Measurements from ENCODE around the gene ZBTB18. TPM values are rescaled to one million over a fixed set of nuclear protein-coding genes. Genes with fewer than 3 reads are reported as not detected.
A peak's percentile ranks its signal among the peaks of the same experiment; 100 is the strongest.
"Not testable (repeated sequence)": the region's sequence is repeated elsewhere in the genome, so short reads cannot be mapped to it uniquely, and the experiment has no call there.

ZBTB18 gene
- total and polyA plus RNA-seq, 10 donors = 17.2 to 43.0 (median 32.8) TPM

DNA sequence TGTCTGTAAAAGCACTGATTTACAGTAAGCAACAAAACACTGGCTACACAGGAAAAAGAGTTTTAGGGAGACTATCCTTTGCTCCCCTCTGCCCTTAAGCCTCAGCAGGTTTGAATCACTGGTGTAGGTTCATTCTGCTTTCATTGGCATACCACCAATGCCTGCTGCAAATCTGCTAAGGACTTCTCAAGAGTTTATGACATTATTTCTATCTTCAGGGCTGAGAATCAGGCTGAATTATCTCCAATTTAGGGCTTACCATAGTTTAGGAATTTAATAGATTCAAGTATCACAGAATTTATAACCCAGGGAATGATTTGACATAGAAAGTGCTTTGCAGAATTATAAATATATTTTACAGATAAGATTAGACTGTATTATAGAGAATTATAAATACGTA is 6.7 kb upstream of the ZBTB18 start:
- intact Hi-C loops (cut with DNase I; ENCODE audit: low total_unique reads) = loop anchor here (10.0 kb wide), 1 partner anchor 190 kb away; the partner anchor contains the start of gene AKT3
- Histone ChIP-seq H3K27me3 (replicated peaks in 1 of 7) (no peaks in the 10 kb centered on the region), H3K4me3 (no peak overlapping the region), H3K4me1 (peaks cover 0 to 17% (median 10%) of the 10 kb centered on the region in 6 donors), H3K27ac (no peak overlapping the region), H3K9me3 (no peaks in the 10 kb centered on the region), H3K36me3 (no peaks in the 10 kb centered on the region)
- TF ChIP-seq POLR2AphosphoS5 (IDR thresholded peaks at IDR 0.05) = no peak
- TF ChIP-seq POLR2A (IDR thresholded peaks at IDR 0.05) = no peak
- TF ChIP-seq, protein P1, sequence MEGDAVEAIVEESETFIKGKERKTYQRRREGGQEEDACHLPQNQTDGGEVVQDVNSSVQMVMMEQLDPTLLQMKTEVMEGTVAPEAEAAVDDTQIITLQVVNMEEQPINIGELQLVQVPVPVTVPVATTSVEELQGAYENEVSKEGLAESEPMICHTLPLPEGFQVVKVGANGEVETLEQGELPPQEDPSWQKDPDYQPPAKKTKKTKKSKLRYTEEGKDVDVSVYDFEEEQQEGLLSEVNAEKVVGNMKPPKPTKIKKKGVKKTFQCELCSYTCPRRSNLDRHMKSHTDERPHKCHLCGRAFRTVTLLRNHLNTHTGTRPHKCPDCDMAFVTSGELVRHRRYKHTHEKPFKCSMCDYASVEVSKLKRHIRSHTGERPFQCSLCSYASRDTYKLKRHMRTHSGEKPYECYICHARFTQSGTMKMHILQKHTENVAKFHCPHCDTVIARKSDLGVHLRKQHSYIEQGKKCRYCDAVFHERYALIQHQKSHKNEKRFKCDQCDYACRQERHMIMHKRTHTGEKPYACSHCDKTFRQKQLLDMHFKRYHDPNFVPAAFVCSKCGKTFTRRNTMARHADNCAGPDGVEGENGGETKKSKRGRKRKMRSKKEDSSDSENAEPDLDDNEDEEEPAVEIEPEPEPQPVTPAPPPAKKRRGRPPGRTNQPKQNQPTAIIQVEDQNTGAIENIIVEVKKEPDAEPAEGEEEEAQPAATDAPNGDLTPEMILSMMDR (IDR thresholded peaks at IDR 0.05 in 8 of 11, conservative IDR thresholded peaks at IDR 0.05 in 3 of 11) = no peak
- DNase-seq = no peak
- WGBS, 5 donors = 0 to 100% (median 0%) methylated on average over 1 of the region's 1 CpG

DNA sequence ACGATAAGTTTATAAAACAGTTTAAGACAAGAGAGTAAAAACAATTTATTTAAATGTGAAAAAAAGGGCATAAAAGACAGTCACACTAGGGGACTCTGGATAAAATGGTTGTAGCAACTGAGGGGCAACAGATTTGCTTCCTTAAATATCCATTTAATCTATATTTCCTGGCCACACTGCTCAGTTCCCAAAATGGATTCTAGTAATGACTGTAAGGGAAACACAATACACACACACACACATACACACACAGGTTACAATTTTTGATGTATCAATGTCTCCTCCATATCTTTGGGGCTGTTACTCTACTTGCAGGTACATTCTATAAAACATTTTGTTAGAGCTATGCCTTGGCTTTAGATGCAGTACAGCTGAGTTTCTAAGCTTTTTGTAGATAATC is 4.8 kb upstream of the ZBTB18 start:
- not testable (repeated sequence) for H3K27me3 ChIP-seq (replicated peaks in 1 of 7); DNase-seq; H3K9me3 ChIP-seq; H3K4me3 ChIP-seq; H3K36me3 ChIP-seq
- H3K4me1 ChIP-seq = peaks cover 9 to 34% (median 25%) of the 10 kb centered on the region in 6 donors
- WGBS, 5 donors = 93 to 98% (median 97%) methylated on average over 1 of the region's 1 CpG
- peak overlapping the region in 7 of 8 donors; percentile 99 to 100 (median 100) for H3K27ac ChIP-seq
- intact Hi-C loops (cut with DNase I; ENCODE audit: low total_unique reads) = loop anchor here (10.0 kb wide), 1 partner anchor 191 kb away; the partner anchor contains the start of gene AKT3

DNA sequence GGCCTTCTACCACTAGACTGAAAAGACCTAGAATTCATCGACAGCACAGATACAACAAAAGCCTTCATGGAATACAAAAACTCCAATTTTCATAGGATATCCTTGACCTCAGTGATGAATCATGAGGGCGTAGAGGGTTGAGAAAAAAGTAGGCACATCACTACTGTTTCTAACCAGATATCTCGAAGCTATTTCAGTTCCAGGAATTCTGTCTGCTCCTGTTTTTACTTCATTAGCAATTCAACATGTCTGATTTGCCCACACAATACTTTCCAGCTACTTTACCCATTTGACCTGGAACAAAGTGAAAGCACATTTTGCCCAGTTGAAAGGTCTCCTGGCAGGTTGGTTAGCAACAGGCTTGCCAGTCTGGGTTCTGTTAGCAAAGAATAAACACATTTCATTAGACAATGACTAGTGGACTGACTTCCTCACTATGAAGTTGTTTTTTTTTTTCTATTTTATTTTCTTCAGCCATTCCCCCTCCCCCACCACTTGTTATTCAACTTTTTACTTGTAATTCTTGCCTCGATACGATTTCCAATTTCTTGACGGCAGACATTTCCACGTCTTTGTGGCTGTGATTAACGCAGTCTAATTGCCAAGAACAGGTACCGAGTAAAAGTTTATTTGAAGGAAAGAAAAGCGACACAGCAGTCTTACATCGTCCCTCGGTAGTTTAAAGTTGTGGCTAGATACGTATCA is 4.0 kb upstream of the ZBTB18 start:
- TF ChIP-seq POLR2AphosphoS5 (IDR thresholded peaks at IDR 0.05) = no peak
- TF ChIP-seq, protein P1 (IDR thresholded peaks at IDR 0.05 in 8 of 11, conservative IDR thresholded peaks at IDR 0.05 in 3 of 11) = peak in 1 of 11 experiments; percentile 6
- no peaks in the 10 kb centered on the region for H3K27me3 ChIP-seq (replicated peaks in 1 of 7)
- no peak for DNase-seq
- H3K9me3 ChIP-seq = no peaks in the 10 kb centered on the region
- peak overlapping the region; percentile 97 to 100 (median 100) for H3K27ac ChIP-seq
- 8 to 12% (median 10%) methylated on average over 13 of the region's 13 CpGs for WGBS, 5 donors
- intact Hi-C loops (cut with DNase I; ENCODE audit: low total_unique reads) = loop anchor here (10.0 kb wide), 1 partner anchor 192 kb away; the partner anchor contains the start of gene AKT3
- peak overlapping the region; percentile 51 to 88 (median 69) for H3K4me3 ChIP-seq
- peaks cover 17 to 42% (median 33%) of the 10 kb centered on the region in 6 donors for H3K4me1 ChIP-seq
- no peaks in the 10 kb centered on the region for H3K36me3 ChIP-seq

DNA sequence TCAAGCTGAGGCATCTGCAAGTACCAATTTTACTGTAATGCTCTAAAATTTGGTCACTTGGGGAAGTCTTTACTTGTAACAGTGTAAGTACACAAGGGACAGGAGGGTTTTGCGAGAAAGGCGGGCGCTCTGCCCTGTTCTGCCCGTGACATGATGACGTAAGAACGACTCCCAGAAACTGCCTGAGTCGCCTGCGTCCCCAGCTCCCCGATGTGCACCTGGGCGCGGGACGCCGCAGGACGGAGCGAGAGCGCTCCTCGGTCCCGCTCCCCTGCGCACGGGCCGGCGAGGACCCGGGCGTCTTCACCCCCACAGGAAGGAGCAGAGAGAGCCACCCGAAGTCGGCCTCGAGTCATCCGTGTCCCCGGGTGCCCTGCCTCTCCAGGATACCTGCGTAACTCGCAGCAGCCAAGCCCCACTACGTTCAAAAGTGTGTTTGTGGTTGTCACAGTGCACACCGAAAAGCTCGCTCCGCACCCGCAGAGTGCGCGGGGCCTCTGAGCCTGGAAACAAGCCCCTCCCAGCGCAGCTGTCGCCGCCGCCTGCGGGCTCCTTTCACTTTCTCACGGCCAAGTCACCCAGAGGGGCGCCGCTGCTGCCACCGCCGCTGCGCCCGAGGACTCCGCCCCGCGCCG is 3.3 kb upstream of the ZBTB18 start:
- intact Hi-C loops (cut with DNase I; ENCODE audit: low total_unique reads) = loop anchor here (10.0 kb wide), 1 partner anchor 193 kb away; the partner anchor contains the start of gene AKT3
- peaks cover 22 to 49% (median 40%) of the 10 kb centered on the region in 6 donors for H3K4me1 ChIP-seq
- no peaks in the 10 kb centered on the region for H3K27me3 ChIP-seq (replicated peaks in 1 of 7)
- peak overlapping the region; percentile 97 to 100 (median 100) for H3K27ac ChIP-seq
- TF ChIP-seq, protein P1 (IDR thresholded peaks at IDR 0.05 in 8 of 11, conservative IDR thresholded peaks at IDR 0.05 in 3 of 11) = peak in 2 of 11 experiments; percentile 24 to 47
- TF ChIP-seq POLR2A (IDR thresholded peaks at IDR 0.05) (peak; percentile 90 to 97 (median 90)), POLR2AphosphoS5 (IDR thresholded peaks at IDR 0.05) (peak; percentile 97 to 99 (median 99))
- H3K9me3 ChIP-seq = no peaks in the 10 kb centered on the region
- WGBS, 5 donors = 0 to 1% (median 0%) methylated on average over 17 to 54 of the region's 54 CpGs
- H3K4me3 ChIP-seq = peak overlapping the region; percentile 51 to 88 (median 69)
- no peak for DNase-seq
- H3K36me3 ChIP-seq = no peaks in the 10 kb centered on the region

Data from spleen (tissue), 11 donors.